Measurements from ENCODE around the gene DNTTIP2. TPM values are rescaled to one million over a fixed set of nuclear protein-coding genes. Genes with fewer than 3 reads are reported as not detected.

Gene DNTTIP2
- total and polyA plus RNA-seq, 9 of the 15 experiments (the other 6 are each of a cell fraction or from before 2014, with no cell fraction given), result 50.4 to 138 (median 97.0) TPM

- TF ChIP-seq CBX3 (IDR thresholded peaks at IDR 0.05; ENCODE audit: borderline replicate concordance in 1 of 2, low read length in 2 of 2) (0 out of 3 replicates have a peak, but pooled peaks of 1 of the 2 experiments have one; percentile 48), RFX1 (IDR thresholded peaks at IDR 0.05) (peak; percentile 52), SMAD4 (CRISPR knock-in tag; conservative IDR thresholded peaks at IDR 0.05) (0 out of 2 replicates have a peak, but pooled peaks have one; percentile 19), CBX5 (IDR thresholded peaks at IDR 0.05; ENCODE audit: borderline replicate concordance, low read depth) (peak; percentile 57; the same call in 1 of the 2 replicates), TRIM28 (IDR thresholded peaks at IDR 0.05) (peak; percentile 25; the same call in 1 of the 2 replicates), TFAP4 (CRISPR knock-in tag; IDR thresholded peaks at IDR 0.05; ENCODE audit: borderline replicate concordance) (0 out of 2 replicates have a peak, but pooled peaks have one; percentile 26)
Measured at GRCh38 chr1:93850687-93851326, 28.2 kb downstream of the DNTTIP2 start (continued).

DNA sequence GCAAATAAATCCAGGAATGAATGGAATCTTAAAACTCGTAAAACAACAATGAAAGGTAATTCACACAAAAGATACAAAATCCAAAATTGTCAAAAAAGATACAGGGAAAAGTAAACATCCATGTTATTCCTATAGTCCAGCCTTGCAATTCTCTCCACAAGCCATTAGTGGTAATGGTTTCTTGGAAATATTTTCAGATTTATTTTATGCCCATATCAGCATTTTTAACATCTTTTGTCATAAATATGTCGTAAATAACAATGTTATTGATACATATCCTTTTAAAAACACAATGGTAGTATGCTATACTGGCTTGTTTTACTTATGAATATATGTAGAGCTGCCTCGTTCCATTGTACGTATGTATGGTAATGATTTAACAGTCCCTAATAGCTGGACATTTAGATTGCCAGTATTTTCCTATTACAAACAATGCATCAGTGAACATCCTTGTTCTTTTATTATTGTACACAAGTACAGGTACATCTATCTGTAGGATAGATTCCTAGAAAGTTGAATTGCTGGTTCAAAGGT is 30.6 kb downstream of the DNTTIP2 start:
- FAIRE-seq (no peak), DNase-seq (ENCODE audit: extremely low read depth in 1 of 4, low spot score in 3 of 4) (no peak), ATAC-seq (no peak)
- Histone ChIP-seq H3K79me2 (ENCODE audit: control insufficient read depth, insufficient read depth, low read length) (no peaks in the 10 kb centered on the region), H3K27ac (ENCODE audit: extremely low read depth, low read depth, low read length) (peak overlapping the region; percentile 87; the same call in 1 of the 3 replicates), H3K9ac (ENCODE audit: insufficient read depth in 1 of 2, low read depth in 2 of 2, low read length in 2 of 2) (peak overlapping the region in 1 of 2 experiments; percentile 81; a peak in 1 of 4 replicates), H3K4me2 (ENCODE audit: insufficient read depth, low read length) (peak overlapping the region; percentile 91), H3K36me3 (ENCODE audit: control insufficient read depth, insufficient read depth, low read length) (no peaks in the 10 kb centered on the region), H4K20me1 (replicated peaks; ENCODE audit: control insufficient read depth, insufficient read depth, low read length) (no peaks in the 10 kb centered on the region), H2AFZ (ENCODE audit: low read depth, low read length) (peak overlapping the region; percentile 99), H3K4me3 (peak overlapping the region; percentile 87), H3K9me3 (replicated peaks; ENCODE audit: control insufficient read depth, insufficient read depth, low read depth, low read length) (no peaks in the 10 kb centered on the region), H3K9me1 (ENCODE audit: control insufficient read depth, insufficient read depth, low read length) (no peaks in the 10 kb centered on the region), H3K27me3 (ENCODE audit: control insufficient read depth in 2 of 2, insufficient read depth in 2 of 2, low read length in 2 of 2) (no peaks in the 10 kb centered on the region), H3K4me1 (replicated peaks in 1 of 2; ENCODE audit: control insufficient read depth in 2 of 2, insufficient read depth in 2 of 2, low read length in 2 of 2) (peaks cover 17 to 21% of the 10 kb centered on the region in 2 experiments; a peak in 4 of 5 replicates)
- no TSS peak for BruUV-seq (replicated peaks)
- 68% methylated on average over 4 of the region's 4 CpGs for WGBS (ENCODE audit: insufficient coverage, low coverage, missing lambda C conversion rate)
- intact Hi-C loops (cut with micrococcal nuclease), result no loop called here
- in situ Hi-C loops (cut with MboI), result no loop called here
- ChIA-PET CTCF (ENCODE audit: low intra/inter-chr PET ratio) (interaction anchor here (1.4 kb wide), 1 partner anchor 410 kb away, joined by 4 read pairs; no protein-coding TSS in a partner anchor), POLR2A (interaction anchor here (0.8 kb wide), 1 partner anchor 219 kb away, joined by 3 read pairs; no protein-coding TSS in a partner anchor)
- TF ChIP-seq MAFG (tag; conservative IDR thresholded peaks at IDR 0.05) (peak; percentile 60), C11orf30 (IDR thresholded peaks at IDR 0.05; ENCODE audit: low read depth) (peak; percentile 86), ZNF77 (CRISPR knock-in tag; IDR thresholded peaks at IDR 0.05) (no peak), FOXA3 (CRISPR knock-in tag; conservative IDR thresholded peaks at IDR 0.05 in 1 of 2, IDR thresholded peaks at IDR 0.05 in 1 of 2) (peak in 1 of 2 experiments; percentile 41; a peak in 1 of 4 replicates), MAFF (IDR thresholded peaks at IDR 0.05; ENCODE audit: low read length) (peak; percentile 76), EWSR1 (IDR thresholded peaks at IDR 0.05; ENCODE audit: borderline replicate concordance, low read depth, partially characterized antibody) (no peak), MAFK (IDR thresholded peaks at IDR 0.05; ENCODE audit: low read length) (peak; percentile 74), ZNF316 (IDR thresholded peaks at IDR 0.05) (peak; percentile 93)
- TF ChIP-seq, protein P1, sequence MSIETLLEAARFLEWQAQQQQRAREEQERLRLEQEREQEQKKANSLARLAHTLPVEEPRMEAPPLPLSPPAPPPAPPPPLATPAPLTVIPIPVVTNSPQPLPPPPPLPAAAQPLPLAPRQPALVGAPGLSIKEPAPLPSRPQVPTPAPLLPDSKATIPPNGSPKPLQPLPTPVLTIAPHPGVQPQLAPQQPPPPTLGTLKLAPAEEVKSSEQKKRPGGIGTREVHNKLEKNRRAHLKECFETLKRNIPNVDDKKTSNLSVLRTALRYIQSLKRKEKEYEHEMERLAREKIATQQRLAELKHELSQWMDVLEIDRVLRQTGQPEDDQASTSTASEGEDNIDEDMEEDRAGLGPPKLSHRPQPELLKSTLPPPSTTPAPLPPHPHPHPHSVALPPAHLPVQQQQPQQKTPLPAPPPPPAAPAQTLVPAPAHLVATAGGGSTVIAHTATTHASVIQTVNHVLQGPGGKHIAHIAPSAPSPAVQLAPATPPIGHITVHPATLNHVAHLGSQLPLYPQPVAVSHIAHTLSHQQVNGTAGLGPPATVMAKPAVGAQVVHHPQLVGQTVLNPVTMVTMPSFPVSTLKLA (conservative IDR thresholded peaks at IDR 0.05), result 0 out of 4 replicates have a peak, but pooled peaks of 1 of the 2 experiments have one; percentile 2

Measured in K562 (cell line).